ENCODE measurements around the gene GFRAL. TPM values are rescaled to one million over a fixed set of nuclear protein-coding genes. Genes with fewer than 3 reads are reported as not detected.

Gene GFRAL
- total RNA-seq, 3 donors from 2014 or later (not counting 1 experiment from before 2014, with no cell fraction given): not detected

- H3K9me3 Mint-ChIP-seq: peaks cover 3% of the 10 kb centered on the region in 2 donors
- no peaks in the 10 kb centered on the region for H3K36me3 Mint-ChIP-seq
- no peaks in the 10 kb centered on the region for H3K4me1 ChIP-seq (ENCODE audit: control insufficient read depth, insufficient read depth, low read length)
- TF ChIP-seq CTCF (IDR thresholded peaks at IDR 0.05): no peak
- no peak overlapping the region for H3K4me3 ChIP-seq (ENCODE audit: low read length)
- DNase-seq (no peak), ATAC-seq (no peak)
- H3K9me3 ChIP-seq (ENCODE audit: control insufficient read depth, insufficient read depth, low read length): no peaks in the 10 kb centered on the region
- no peaks in the 10 kb centered on the region for H3K27me3 ChIP-seq (ENCODE audit: control insufficient read depth, insufficient read depth, low read length)
- H3K27ac ChIP-seq (ENCODE audit: low read length): no peak overlapping the region
- H3K27ac Mint-ChIP-seq: no peak overlapping the region
- intact Hi-C loops (cut with micrococcal nuclease): no loop called here
- H3K4me1 Mint-ChIP-seq: no peaks in the 10 kb centered on the region
- H3K27me3 Mint-ChIP-seq (ENCODE audit: low read depth in 2 of 2): no peaks in the 10 kb centered on the region
- no peaks in the 10 kb centered on the region for H3K36me3 ChIP-seq (ENCODE audit: control insufficient read depth, insufficient read depth, low read length)
- no peak overlapping the region for H3K4me3 Mint-ChIP-seq
Observed at GRCh38 chr6:55448451-55448850, 121.2 kb downstream of the GFRAL start.

GRCh38 chr6:55449225-55449624 lies 122.0 kb downstream of the GFRAL start:
- H3K9me3 Mint-ChIP-seq: peaks cover 3% of the 10 kb centered on the region in 2 donors
- intact Hi-C loops (cut with micrococcal nuclease): no loop called here
- no peak overlapping the region for H3K4me3 Mint-ChIP-seq
- DNase-seq (no peak), ATAC-seq (no peak)
- Histone ChIP-seq H3K27ac (ENCODE audit: low read length) (no peak overlapping the region), H3K36me3 (ENCODE audit: control insufficient read depth, insufficient read depth, low read length) (no peaks in the 10 kb centered on the region), H3K27me3 (ENCODE audit: control insufficient read depth, insufficient read depth, low read length) (no peaks in the 10 kb centered on the region), H3K4me1 (ENCODE audit: control insufficient read depth, insufficient read depth, low read length) (no peaks in the 10 kb centered on the region), H3K4me3 (ENCODE audit: low read length) (no peak overlapping the region), H3K9me3 (ENCODE audit: control insufficient read depth, insufficient read depth, low read length) (no peaks in the 10 kb centered on the region)
- H3K27me3 Mint-ChIP-seq (ENCODE audit: low read depth in 2 of 2): no peaks in the 10 kb centered on the region
- no peak for TF ChIP-seq CTCF (IDR thresholded peaks at IDR 0.05)
- no peaks in the 10 kb centered on the region for H3K36me3 Mint-ChIP-seq
- 68% methylated on average over 3 of the region's 3 CpGs for WGBS (ENCODE audit: insufficient coverage)
- no peak overlapping the region for H3K27ac Mint-ChIP-seq
- H3K4me1 Mint-ChIP-seq: no peaks in the 10 kb centered on the region

GRCh38 chr6:55450005-55450404 lies 122.7 kb downstream of the GFRAL start:
- Histone ChIP-seq H3K36me3 (ENCODE audit: control insufficient read depth, insufficient read depth, low read length) (no peaks in the 10 kb centered on the region), H3K27me3 (ENCODE audit: control insufficient read depth, insufficient read depth, low read length) (no peaks in the 10 kb centered on the region), H3K27ac (ENCODE audit: low read length) (no peak overlapping the region), H3K4me3 (ENCODE audit: low read length) (no peak overlapping the region), H3K9me3 (ENCODE audit: control insufficient read depth, insufficient read depth, low read length) (no peaks in the 10 kb centered on the region), H3K4me1 (ENCODE audit: control insufficient read depth, insufficient read depth, low read length) (no peaks in the 10 kb centered on the region)
- Mint-ChIP-seq H3K9me3 (peaks cover 3% of the 10 kb centered on the region in 2 donors), H3K27ac (no peak overlapping the region), H3K27me3 (ENCODE audit: low read depth in 2 of 2) (no peaks in the 10 kb centered on the region), H3K36me3 (no peaks in the 10 kb centered on the region), H3K4me1 (no peaks in the 10 kb centered on the region), H3K4me3 (no peak overlapping the region)
- no peak for ATAC-seq
- TF ChIP-seq CTCF (IDR thresholded peaks at IDR 0.05): no peak
- 100% methylated on average over 1 of the region's 2 CpGs for WGBS (ENCODE audit: insufficient coverage)
- intact Hi-C loops (cut with micrococcal nuclease): no loop called here
- no peak for DNase-seq

Other genes starting within 250 kb of the GFRAL start
- gene HCRTR2, start 153.0 kb upstream of the GFRAL start, total RNA-seq: not detected